Putamen (tissue), 1 donor: ENCODE data around the gene VOPP1.

Source experiments
- DNase-seq: peaks from one replicate; pipeline ENCODE4 v3.0.0-alpha.2; 2016; ENCODE audit warnings: low spot score

Gene VOPP1

DNA sequence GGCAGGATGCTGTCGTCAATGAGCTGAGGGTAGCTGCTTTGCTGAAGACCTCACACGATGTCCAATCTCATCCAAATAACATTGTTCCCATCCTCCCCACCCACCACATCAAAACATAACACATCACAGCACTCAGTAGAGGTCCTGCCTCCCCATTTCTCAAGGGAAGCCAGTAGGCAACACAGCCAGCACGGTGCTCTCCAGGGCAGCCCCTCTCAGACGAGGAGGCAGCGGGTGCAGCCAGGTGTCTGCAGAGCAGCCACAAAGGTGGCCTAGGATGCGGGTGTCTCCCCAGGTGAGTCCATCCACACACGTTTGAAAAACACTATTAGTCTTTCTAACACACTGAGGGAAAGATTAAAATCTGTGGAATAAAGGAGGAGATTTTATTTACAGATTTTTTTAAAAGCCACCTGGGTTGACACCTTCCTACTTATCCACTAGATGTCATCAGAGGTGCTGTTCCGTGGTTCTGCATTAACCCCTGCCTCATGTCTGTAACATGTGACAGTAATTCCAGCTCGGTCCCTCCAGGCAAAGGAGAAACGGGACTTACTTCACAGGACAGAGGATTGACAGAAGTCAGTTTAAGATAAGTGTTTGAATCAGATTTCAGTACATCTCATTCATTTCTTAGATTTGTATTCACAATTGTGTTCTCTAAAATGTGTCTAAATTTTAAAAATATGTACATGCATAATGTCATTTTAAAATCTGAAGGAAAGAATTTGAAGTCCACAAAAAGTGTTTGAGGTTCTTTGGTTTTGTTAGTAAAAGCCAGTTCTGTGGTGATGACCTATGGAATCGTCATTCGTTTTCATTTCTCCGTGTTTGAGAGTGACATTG lies 139.1 kb downstream of the VOPP1 start:
- DNase-seq: no peak

DNA sequence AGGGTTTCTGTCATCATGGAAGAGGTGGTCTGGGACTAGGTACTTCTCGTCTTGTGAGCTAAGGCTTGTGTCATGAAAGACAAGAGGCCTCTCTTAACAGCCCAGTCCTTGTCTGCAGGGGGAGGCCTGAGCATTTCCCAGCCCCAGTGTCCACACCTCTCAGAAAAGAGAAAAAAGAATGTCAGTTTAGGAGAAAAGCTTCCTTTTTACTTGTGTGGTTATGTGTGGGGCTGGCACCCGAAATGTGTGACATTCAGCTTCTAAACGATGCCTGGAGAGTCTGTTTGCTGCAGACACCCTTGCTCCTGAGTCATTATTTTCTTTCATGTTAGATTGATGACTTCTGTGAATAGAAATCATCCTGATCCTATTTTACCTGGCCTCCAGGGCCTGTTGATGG lies 139.8 kb downstream of the VOPP1 start:
- no peak for DNase-seq

DNA sequence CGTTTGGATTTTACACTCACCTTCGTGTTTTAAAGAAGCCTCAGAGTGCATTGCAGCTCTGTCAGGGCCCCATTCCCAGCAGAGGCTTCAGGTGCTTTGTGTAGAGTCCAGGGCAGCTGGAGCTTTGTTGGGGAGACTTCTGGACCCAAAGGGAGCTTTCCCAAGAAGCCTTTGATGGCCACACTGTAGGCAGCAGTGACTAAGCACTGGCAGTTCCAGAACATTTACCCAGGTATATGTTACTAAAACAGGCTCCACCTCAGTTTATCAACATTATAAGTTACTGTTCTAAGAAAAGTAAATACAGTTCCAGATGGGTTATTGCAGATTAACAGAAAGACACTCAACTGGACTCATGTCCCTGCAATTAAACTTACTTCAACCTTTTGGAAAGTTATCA lies 140.4 kb downstream of the VOPP1 start:
- DNase-seq: no peak

DNA sequence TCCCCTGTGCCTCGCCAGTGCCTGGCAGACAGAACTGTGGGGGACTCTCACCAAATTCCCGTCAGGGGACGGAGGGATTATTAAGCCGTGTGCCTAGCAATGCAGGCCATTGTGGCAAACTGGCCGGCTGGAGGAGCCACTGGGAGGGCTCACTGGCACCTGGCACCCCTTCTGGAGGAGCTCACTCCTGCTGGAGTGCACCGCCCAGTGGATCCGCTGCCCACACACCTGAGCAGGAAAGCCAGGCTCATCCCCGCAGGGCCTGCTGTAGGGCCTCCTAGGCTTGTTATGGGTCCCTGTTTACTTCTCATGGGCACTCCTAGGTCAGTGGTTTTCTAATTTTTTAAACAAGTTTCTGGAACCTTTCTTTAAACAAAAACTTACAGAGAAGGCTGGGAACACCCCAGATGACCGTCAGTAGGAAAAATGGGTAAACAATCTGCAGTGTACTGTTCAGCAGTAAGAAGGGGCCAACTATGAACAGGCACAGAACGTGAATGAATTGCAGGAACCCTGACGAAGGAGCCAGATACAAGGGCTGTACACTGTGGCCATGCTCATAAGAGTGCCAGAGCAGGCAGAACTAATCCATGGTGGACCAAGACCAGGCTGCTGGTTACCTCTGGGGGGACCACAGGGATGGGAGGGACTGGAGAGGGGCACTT lies 142.3 kb downstream of the VOPP1 start:
- no peak for DNase-seq

DNA sequence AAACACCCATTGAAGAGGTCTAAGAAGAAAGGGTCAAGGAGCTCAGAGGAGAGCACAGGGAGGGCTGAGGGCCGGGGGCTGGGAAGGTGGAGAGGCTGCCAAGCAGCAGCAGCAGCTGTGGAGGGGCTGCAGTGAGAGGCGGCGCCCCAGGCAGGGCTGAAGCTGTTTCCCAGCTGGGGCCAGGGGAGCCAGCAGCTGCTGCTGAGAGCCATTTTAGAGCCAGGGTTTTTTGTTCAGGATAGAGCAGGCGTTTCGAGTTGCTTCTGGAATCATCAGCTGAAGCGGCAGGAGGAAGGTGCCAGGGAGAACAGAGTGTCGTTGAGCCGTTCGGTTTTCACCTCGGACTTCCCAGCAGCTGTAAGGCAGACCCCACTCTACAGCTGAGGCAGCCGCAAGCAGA lies 144.5 kb downstream of the VOPP1 start:
- no peak for DNase-seq

DNA sequence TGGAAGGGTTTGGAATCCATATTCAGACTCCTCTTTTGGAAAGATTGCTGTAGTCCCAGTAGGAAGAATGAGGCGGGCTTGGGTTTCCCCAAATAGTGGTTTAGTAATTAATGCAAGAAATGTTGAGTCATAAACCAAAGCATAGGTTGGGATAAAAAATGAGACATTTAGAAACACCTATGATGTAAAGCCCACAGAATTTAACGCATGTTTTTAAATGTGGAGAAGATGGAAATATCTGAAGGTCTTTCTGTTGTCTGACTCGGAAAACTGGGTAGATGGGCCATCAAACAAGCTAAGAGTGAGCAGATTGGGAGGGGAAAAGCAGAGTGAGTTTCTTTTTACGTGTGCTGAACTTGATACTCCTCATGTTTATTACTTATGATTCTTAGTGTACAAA lies 145.0 kb downstream of the VOPP1 start:
- no peak for DNase-seq

DNA sequence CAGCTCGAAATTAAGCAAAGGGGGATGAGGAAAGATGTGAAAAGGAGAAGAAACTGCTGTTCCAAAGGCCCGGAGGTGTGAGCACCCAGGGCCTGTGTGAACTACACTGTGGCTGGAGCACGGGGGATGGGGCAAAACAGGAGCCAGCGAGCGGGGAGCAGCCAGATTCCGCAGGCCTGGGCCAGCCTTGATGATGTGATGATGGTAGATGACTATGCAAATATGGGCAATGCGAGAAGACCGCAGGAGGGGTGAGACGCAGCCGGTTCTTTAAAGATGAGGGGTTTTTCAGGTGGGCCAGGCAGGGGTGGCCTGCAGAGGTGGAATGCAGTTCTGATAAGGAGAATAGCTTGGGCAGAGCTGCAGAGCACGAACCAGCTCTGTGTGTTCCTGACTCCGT lies 145.6 kb downstream of the VOPP1 start:
- DNase-seq: no peak

DNA sequence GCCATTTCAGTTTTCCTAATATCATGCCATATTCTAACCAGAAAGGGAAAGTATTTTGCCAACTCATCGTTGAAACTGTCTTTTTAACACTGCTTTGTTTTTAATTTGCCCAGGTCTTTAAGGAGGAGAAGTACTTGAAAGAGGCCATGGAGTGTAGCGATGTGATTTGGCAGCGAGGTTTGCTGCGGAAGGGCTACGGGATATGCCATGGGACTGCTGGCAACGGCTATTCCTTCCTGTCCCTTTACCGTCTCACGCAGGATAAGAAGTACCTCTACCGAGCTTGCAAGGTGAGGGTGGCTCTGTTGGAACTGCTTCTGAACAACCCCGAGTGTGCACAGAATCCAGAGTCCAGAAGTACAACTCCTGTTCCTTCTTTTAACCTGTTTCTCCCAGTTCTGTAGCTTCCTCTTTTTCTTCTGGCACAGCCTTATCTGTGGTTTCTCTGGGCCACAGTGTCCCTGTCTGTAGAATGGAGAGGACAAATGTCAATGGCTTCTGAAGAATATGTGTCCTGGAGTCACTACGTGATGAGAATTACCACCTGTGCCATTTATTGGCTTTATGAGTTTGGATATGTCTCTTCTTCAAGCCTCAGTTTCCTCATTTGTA lies 147.1 kb downstream of the VOPP1 start:
- no peak for DNase-seq

DNA sequence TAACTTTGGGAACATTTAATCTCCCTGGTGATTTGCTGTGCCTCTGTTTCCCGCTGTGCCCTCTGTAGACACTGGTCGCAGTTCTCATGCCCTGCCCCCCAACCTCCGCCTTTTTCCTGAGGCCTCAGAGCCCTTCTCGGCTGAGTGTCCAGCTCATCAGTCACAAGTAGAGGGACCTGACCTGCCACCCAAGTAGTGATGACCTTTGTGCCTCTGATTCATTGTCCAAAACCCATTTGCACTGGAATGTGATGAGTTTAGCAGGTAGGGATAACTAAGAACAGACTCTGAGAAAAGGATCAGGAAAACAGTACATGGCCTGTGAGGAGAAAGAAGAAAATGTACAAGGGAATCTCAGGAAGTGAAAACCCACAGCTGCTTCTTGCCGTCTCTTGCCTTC lies 148.4 kb downstream of the VOPP1 start:
- DNase-seq: no peak

DNA sequence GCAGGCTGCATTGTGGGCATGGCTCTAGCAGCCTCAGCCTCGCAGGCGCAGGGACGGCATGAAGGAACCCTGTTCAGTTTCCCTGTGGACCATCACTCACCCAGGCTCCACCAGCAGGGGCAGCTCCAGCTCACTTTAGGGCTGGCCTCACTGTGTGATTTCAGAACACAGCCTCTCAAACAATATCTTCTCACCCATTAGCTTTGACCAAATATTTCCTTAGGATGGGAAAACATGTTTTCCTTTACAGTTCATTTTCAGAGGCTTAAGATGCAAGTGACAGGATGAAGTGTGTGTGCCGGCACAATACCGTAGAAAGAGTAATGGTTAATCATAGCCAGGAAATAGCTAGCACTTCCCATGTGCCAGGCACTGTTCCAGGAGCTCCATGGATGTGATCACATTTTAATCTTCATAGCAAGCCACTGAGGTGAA lies 149.0 kb downstream of the VOPP1 start:
- DNase-seq: no peak
